NK-92 (cell line): ENCODE measurements around the gene CPEB1.

Source experiments
- DNase-seq: peaks from one replicate; lab custom pipeline; 2025; ENCODE audit not compliant: unreplicated experiment; lab: John Stamatoyannopoulos, UW

The CPEB1 gene

GRCh38 chr15:82595766-82596165 is 51.4 kb downstream of the CPEB1 start:
- DNase-seq = no peak

- no peak for DNase-seq
Measured at GRCh38 chr15:82595203-82595602, 52.0 kb downstream of the CPEB1 start.

- DNase-seq = no peak
Measured at GRCh38 chr15:82587805-82588204, 59.4 kb downstream of the CPEB1 start.

- DNase-seq = no peak
Measured at GRCh38 chr15:82585072-82585471, 62.1 kb downstream of the CPEB1 start.

- DNase-seq = no peak
Measured at GRCh38 chr15:82580713-82581112, 66.5 kb downstream of the CPEB1 start.

- no peak for DNase-seq
Measured at GRCh38 chr15:82575335-82575734, 71.8 kb downstream of the CPEB1 start.

- DNase-seq = no peak
Measured at GRCh38 chr15:82572986-82573385, 74.2 kb downstream of the CPEB1 start.

- no peak for DNase-seq
Measured at GRCh38 chr15:82572311-82572710, 74.9 kb downstream of the CPEB1 start.

GRCh38 chr15:82571722-82572222 is 75.4 kb downstream of the CPEB1 start:
- no peak for DNase-seq

GRCh38 chr15:82570721-82571508 is 76.2 kb downstream of the CPEB1 start:
- DNase-seq = no peak

GRCh38 chr15:82569834-82570233 is 77.3 kb downstream of the CPEB1 start:
- DNase-seq = no peak

- DNase-seq = no peak
Measured at GRCh38 chr15:82568986-82569385, 78.2 kb downstream of the CPEB1 start.

- no peak for DNase-seq
Measured at GRCh38 chr15:82567661-82568060, 79.5 kb downstream of the CPEB1 start.

- no peak for DNase-seq
Measured at GRCh38 chr15:82566690-82567089, 80.5 kb downstream of the CPEB1 start.

- no peak for DNase-seq
Measured at GRCh38 chr15:82558502-82558901, 88.7 kb downstream of the CPEB1 start.

GRCh38 chr15:82556315-82557035 is 90.7 kb downstream of the CPEB1 start:
- no peak for DNase-seq

GRCh38 chr15:82554849-82555248 is 92.3 kb downstream of the CPEB1 start:
- no peak for DNase-seq

- no peak for DNase-seq
Measured at GRCh38 chr15:82554351-82554750, 92.8 kb downstream of the CPEB1 start.

- no peak for DNase-seq
Measured at GRCh38 chr15:82553846-82554245, 93.3 kb downstream of the CPEB1 start.

- DNase-seq = no peak
Measured at GRCh38 chr15:82552861-82553260, 94.3 kb downstream of the CPEB1 start.

- no peak for DNase-seq
Measured at GRCh38 chr15:82551646-82552247, 95.4 kb downstream of the CPEB1 start.

- no peak for DNase-seq
Measured at GRCh38 chr15:82549199-82549665, 97.9 kb downstream of the CPEB1 start.
